Right lobe of liver (tissue), 6 donors: ENCODE data around the gene ARHGEF16. TPM values are rescaled to one million over a fixed set of nuclear protein-coding genes. Genes with fewer than 3 reads are reported as not detected.

Experiments used
- ATAC-seq, 4 donors: fragments of 200-7000 bp; cut with Tn5 transposase; one replicate each; pipeline ENCODE4 v1.9.1; 2020; ENCODE audit warnings: mild to moderate bottlenecking in 4 of 4, moderate library complexity in 4 of 4
- DNase-seq, 3 donors: peaks; one replicate each; pipeline ENCODE4 v3.0.0-alpha.2; 2020
- H3K27ac ChIP-seq, 3 donors: fragments of 200-600 bp; one replicate each; pipeline ENCODE4 v1.8.0; 2022
- H3K27me3 ChIP-seq, 2 donors: fragments of 200-600 bp; one replicate each; pipeline ENCODE4 v1.8.0; 2022
- H3K36me3 ChIP-seq, 4 donors: fragments of 200-600 bp; sonication (generic) in 1 of 4; one replicate each; pipeline versions ENCODE4 v1.5.1 to v1.8.0; 2017 to 2022; ENCODE audit warnings: control low read depth in 1 of 4
- H3K4me1 ChIP-seq, 4 donors: fragments of 200-600 bp; sonication (generic) in 1 of 4; one replicate each; pipeline versions ENCODE4 v1.5.1 to v1.8.0; 2017 to 2022; ENCODE audit warnings: control low read depth in 1 of 4
- H3K4me3 ChIP-seq, 3 donors: fragments of 200-600 bp; one replicate each; pipeline ENCODE4 v1.8.0; 2022
- H3K9me3 ChIP-seq, 4 donors: fragments of 200-600 bp; sonication (generic) in 1 of 4; one replicate each; pipeline versions ENCODE4 v1.5.1 to v1.8.0; 2017 to 2022; ENCODE audit warnings: control low read depth in 1 of 4
- POLR2A ChIP-seq: fragments of 450-650 bp; IDR thresholded peaks from one replicate; pipeline ENCODE4 v1.6.1; 2017; ENCODE audit warnings: antibody characterized with exemption, mild to moderate bottlenecking
- WGBS: methylation state at CpG from one replicate; pipeline ENCODE4 v1.1.6; 2018; ENCODE audit warnings: low coverage, low lambda C conversion rate; ENCODE audit not compliant: insufficient coverage; ENCODE audit errors: missing lambda C conversion rate; 5-methylcytosine and 5-hydroxymethylcytosine counted together
- intact Hi-C, 2 donors: fragments of 100-400 bp; cut with DNase I; formaldehyde crosslinking; loops; one replicate each; pipeline versions ENCODE4 v1.11.2 to v1.14.1; 2022
- total RNA-seq, 6 experiments: library from RNA; depleted of rRNA in 2 of 6; stranded (reverse); fragments of >200 nt in 2 of 6; fragmentation: NEBNext Ultra II Directional in 3 of 6; extraction: Animal tissue kit (Norgen Biotek cat#: 25700) in 3 of 6; gene quantifications; one replicate each; pipeline versions ENCODE4 v1.1.0 to v1.2.4, GENCODE V29; 2016 to 2023
- TF ChIP-seq, protein P1 (sequence below), 4 donors: fragments of 200-600 bp in 3 of 4; fragments of 450-650 bp in 1 of 4; IDR thresholded peaks; one replicate each; pipeline versions ENCODE4 v1.5.1 to v1.8.0; 2016 to 2022; ENCODE audit warnings: antibody characterized with exemption in 4 of 4, mild to moderate bottlenecking in 2 of 4
- donor health status: DM: no; HTN: yes; CAD: no.
- donor health status: DM: no; HTN: no; CAD: no.
- donor health status: DM: no; HTN: no; CAD: no.
- donor health status: DM: no; HTN: yes; CAD: no.
- donor health status: DM: no; HTN: yes; CAD: no.

The ARHGEF16 gene
- total RNA-seq, 6 experiments from 2014 or later: 2.1 to 16.3 (median 7.5) TPM

DNA sequence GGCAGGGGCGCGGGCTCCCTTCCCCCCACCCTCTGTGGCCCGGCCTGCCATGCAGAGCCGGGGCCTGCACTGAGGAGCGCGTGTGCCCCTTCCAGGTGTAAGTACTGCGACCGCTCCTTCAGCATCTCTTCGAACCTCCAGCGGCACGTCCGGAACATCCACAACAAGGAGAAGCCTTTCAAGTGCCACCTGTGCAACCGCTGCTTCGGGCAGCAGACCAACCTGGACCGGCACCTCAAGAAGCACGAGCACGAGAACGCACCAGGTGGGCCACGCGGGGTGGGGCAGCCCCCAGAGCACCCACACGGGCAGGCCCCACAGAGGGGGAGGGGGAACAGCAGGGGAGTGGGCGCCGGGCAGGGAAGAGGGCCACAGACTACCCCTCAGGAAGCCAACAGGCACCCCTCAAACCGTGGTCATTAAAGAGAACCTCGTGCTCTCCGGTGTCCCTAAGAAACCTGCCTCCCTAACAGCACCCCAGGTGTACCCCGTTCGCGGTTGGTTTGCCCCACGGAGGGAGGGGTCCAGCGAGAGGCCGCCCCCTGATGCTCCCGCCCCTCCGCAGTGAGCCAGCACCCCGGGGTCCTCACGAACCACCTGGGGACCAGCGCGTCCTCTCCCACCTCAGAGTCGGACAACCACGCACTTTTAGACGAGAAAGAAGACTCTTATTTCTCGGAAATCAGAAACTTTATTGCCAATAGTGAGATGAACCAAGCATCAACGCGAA lies 28.8 kb upstream of the ARHGEF16 start:
- no peaks in the 10 kb centered on the region for H3K9me3 ChIP-seq
- WGBS: 59% methylated on average over 17 of the region's 44 CpGs
- H3K27me3 ChIP-seq: no peaks in the 10 kb centered on the region
- ATAC-seq: no peak
- intact Hi-C loops: loop anchor here in 1 of 2 donors (10.0 kb wide), 1 partner anchor 601 kb away; no protein-coding TSS in a partner anchor
- no peak for DNase-seq
- no peaks in the 10 kb centered on the region for H3K36me3 ChIP-seq
- no peaks in the 10 kb centered on the region for H3K4me1 ChIP-seq
- no peak overlapping the region for H3K27ac ChIP-seq
- H3K4me3 ChIP-seq: no peak overlapping the region
- TF ChIP-seq POLR2A: no peak
- TF ChIP-seq, protein P1, sequence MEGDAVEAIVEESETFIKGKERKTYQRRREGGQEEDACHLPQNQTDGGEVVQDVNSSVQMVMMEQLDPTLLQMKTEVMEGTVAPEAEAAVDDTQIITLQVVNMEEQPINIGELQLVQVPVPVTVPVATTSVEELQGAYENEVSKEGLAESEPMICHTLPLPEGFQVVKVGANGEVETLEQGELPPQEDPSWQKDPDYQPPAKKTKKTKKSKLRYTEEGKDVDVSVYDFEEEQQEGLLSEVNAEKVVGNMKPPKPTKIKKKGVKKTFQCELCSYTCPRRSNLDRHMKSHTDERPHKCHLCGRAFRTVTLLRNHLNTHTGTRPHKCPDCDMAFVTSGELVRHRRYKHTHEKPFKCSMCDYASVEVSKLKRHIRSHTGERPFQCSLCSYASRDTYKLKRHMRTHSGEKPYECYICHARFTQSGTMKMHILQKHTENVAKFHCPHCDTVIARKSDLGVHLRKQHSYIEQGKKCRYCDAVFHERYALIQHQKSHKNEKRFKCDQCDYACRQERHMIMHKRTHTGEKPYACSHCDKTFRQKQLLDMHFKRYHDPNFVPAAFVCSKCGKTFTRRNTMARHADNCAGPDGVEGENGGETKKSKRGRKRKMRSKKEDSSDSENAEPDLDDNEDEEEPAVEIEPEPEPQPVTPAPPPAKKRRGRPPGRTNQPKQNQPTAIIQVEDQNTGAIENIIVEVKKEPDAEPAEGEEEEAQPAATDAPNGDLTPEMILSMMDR (IDR thresholded peaks at IDR 0.05): no peak

DNA sequence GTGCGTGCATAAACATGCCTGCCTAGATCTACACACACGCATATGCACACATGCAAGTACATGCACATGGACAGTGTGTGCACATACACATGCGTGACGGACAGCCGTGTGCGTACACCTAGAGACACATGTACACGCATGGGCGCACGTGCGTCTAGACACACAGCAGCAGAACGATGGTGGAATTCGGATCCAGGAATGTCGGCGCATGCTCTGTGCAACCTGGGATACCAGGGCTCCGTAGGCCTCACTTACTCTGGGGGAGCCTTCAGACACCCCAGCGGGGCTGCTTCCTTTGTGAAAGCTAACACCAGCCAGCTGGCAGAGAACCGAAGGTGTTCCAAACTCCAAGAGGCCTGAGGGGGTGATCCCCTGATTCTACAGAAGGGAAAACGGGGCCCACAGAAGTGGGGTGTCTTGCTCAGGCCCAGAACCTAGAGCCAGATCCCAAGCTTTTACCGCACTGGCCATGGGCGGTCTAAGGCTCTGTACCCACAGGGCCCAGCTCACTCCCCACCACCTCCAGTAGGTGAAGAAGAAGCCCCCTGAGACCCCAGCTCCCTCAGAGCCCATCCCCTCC lies 27.4 kb upstream of the ARHGEF16 start:
- Histone ChIP-seq H3K4me1 (no peaks in the 10 kb centered on the region), H3K27me3 (no peaks in the 10 kb centered on the region), H3K36me3 (no peaks in the 10 kb centered on the region), H3K9me3 (no peaks in the 10 kb centered on the region), H3K4me3 (no peak overlapping the region), H3K27ac (no peak overlapping the region)
- DNase-seq: no peak
- intact Hi-C loops: loop anchor here in 1 of 2 donors (10.0 kb wide), 1 partner anchor 602 kb away; no protein-coding TSS in a partner anchor
- TF ChIP-seq, protein P1 (IDR thresholded peaks at IDR 0.05): no peak
- TF ChIP-seq POLR2A: no peak
- no CpG with 5 or more reads among the region's 20 CpGs for WGBS
- no peak for ATAC-seq

- no peaks in the 10 kb centered on the region for H3K9me3 ChIP-seq
- DNase-seq (no peak), ATAC-seq (no peak)
- 80% methylated on average over 8 of the region's 43 CpGs for WGBS
- H3K27ac ChIP-seq: no peak overlapping the region
- H3K36me3 ChIP-seq: no peaks in the 10 kb centered on the region
- no peaks in the 10 kb centered on the region for H3K4me1 ChIP-seq
- TF ChIP-seq, protein P1 (IDR thresholded peaks at IDR 0.05): no peak
- no peak for TF ChIP-seq POLR2A
- intact Hi-C loops: loop anchor here in 1 of 2 donors (10.0 kb wide), 1 partner anchor 603 kb away; no protein-coding TSS in a partner anchor
- no peak overlapping the region for H3K4me3 ChIP-seq
- H3K27me3 ChIP-seq: no peaks in the 10 kb centered on the region
Observed at GRCh38 chr1:3427711-3428704, 26.5 kb upstream of the ARHGEF16 start.

DNA sequence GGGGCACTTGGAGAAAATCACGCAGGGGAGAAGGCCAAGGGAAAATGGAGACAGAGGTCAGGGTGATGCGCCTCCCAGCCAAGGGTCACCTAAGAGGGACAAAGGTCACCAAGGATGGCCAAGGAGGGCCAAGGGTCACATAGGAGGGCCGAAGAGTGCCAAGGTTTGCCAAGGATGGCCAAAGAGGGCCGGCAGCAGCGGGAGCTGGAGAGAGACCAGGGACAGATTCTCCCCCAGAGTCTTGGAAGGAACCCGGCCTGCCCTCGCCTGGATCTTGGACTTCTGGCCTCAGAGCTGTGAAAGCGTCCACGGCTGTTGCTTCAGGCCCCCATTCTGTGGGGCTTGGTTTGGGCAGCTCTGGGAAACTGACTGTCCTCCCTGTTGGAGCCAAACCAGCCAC lies 25.6 kb upstream of the ARHGEF16 start:
- H3K27me3 ChIP-seq: no peaks in the 10 kb centered on the region
- H3K36me3 ChIP-seq: no peaks in the 10 kb centered on the region
- no peaks in the 10 kb centered on the region for H3K9me3 ChIP-seq
- DNase-seq (no peak), ATAC-seq (no peak)
- no peak overlapping the region for H3K4me3 ChIP-seq
- TF ChIP-seq POLR2A: no peak
- TF ChIP-seq, protein P1 (IDR thresholded peaks at IDR 0.05): no peak
- intact Hi-C loops: loop anchor here in 1 of 2 donors (10.0 kb wide), 1 partner anchor 604 kb away; no protein-coding TSS in a partner anchor
- no peaks in the 10 kb centered on the region for H3K4me1 ChIP-seq
- no peak overlapping the region for H3K27ac ChIP-seq
- WGBS: 72% methylated on average over 2 of the region's 9 CpGs
